Measurements from ENCODE around the gene HAGH. TPM values are rescaled to one million over a fixed set of nuclear protein-coding genes. Genes with fewer than 3 reads are reported as not detected.

HAGH gene
- total and polyA plus RNA-seq, 10 of the 15 experiments (the other 5 are each of a cell fraction or from before 2014, with no cell fraction given): 2.0 to 50.1 (median 22.4) TPM

DNA sequence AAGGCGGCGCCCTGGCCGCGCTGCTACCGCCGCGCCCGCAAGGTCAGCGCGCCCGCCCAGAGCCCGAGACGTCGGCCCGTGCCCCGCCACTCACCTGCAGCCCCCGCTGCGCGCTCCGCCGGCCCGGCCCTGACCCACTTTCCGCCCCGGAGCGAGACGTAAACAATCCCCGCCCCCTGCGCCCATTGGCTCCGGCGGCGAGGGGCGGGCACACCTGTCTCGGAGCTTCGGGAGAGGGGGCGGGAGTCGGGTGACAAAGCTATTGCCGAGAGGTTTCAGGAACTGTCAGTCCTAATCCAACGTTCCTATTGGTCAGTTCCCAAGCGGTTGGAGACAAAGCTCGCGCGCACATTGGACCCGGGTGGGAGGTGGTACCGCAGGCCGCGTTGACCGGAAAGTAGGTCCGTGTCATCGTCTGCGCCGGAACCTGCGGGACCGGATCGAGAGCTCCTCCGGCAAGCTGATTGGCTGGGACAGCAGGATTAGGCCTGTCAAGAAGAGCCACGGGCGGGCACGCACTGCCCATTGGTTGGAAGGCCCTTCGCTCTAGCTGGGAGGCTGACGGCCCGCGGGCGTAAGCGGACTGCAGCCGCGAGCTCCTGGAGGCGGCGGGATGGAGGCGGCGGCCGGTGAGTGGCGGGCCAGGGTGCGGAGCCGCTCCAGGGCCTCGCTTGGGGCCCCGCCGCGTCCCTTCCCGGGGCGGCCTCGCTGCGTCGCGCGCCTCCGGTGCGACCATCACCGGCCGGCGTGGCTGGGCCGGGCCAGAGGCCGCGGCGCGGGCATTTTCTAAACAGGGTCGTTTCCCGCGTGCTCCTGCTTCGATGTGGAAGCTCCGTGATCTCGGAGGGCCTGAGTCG lies 44.0 kb downstream of the HAGH start, which contains the start of the genes NUBP2 and SPSB3:
Gene NUBP2, plus strand, starts transcription at position 553 of the 857 bp plus-strand sequence. Its CDS starts 61 bp downstream, at position 614.
Gene SPSB3, minus strand, starts transcription at position 164 of the 857 bp plus-strand sequence. CDS start 1,088 bp downstream, outside the sequence.
- FAIRE-seq: peak; percentile 100
- POLR2A ChIA-PET: interaction anchor here (0.6 to 2.5 kb wide), 10 partner anchors 11 to 189 kb away, joined by 3 to 39 read pairs (median 7); partner anchors contain the start of genes EME2, FAHD1, HAGH and JPT2
- SMC1A ChIA-PET (ENCODE audit: uncharacterized antibody, unreplicated experiment): interaction anchor here (0.7 to 1.5 kb wide), 5 partner anchors 10 to 373 kb away, joined by 3 to 4 read pairs (median 3); partner anchors contain the start of genes EME2, MRPS34, NME3 and TRAF7
- no peaks in the 10 kb centered on the region for H4K20me1 ChIP-seq (ENCODE audit: control insufficient read depth, insufficient read depth)
- CTCF ChIA-PET: interaction anchor here (0.7 to 1.6 kb wide), 10 partner anchors 9 to 628 kb away, joined by 3 to 12 read pairs (median 4); partner anchors contain the start of genes EME2, FAHD1, JPT2 and MAPK8IP3
- RAD21 ChIA-PET (ENCODE audit: unreplicated experiment): interaction anchor here (0.7 to 1.4 kb wide), 11 partner anchors 11 to 362 kb away, joined by 3 to 22 read pairs (median 4); partner anchors contain the start of genes EME2, JPT2, MAPK8IP3 and MRPS34
- peak within 1 kb of the TSS; percentile 94 for H3K4me3 ChIP-seq
- H3K27ac ChIP-seq (ENCODE audit: control insufficient read depth, insufficient read depth): peak within 1 kb of the TSS; percentile 68
- peaks cover 6% of the 10 kb centered on the region; the same call in 1 of the 2 replicates for H3K4me1 ChIP-seq (ENCODE audit: control insufficient read depth, insufficient read depth, low read length)
- WGBS (ENCODE audit: insufficient coverage, insufficient replicate concordance, low lambda C conversion rate, missing lambda C conversion rate): under 1% methylated on average over 90 of the region's 102 CpGs
- peak; percentile 96 for ATAC-seq
- H3K4me2 ChIP-seq (ENCODE audit: control insufficient read depth, insufficient read depth): peak within 1 kb of the TSS; percentile 77
- H2AFZ ChIP-seq (ENCODE audit: control insufficient read depth, low read depth, low read length): peak within 1 kb of the TSS; percentile 23
- DNase-seq (ENCODE audit: low read depth, low spot score): peak; percentile 100
- H3K9ac ChIP-seq (ENCODE audit: control insufficient read depth, insufficient read depth, low read length): peak within 1 kb of the TSS; percentile 89
- intact Hi-C loops (cut with micrococcal nuclease; ENCODE audit: unreplicated experiment): loop anchor here (2.0 kb wide), 2 partner anchors 44 to 362 kb away; partner anchors contain the start of genes FAHD1, HAGH and UQCC4
- BruUV-seq (replicated peaks): no TSS peak
- peaks cover 15% of the 10 kb centered on the region for H3K79me2 ChIP-seq (ENCODE audit: control insufficient read depth, insufficient read depth, low read length)
- no peaks in the 10 kb centered on the region for H3K27me3 ChIP-seq (replicated peaks in 1 of 2; ENCODE audit: control insufficient read depth in 2 of 2, insufficient read depth in 2 of 2, low read length in 1 of 2)
- H3K9me3 ChIP-seq (replicated peaks; ENCODE audit: control insufficient read depth, insufficient read depth, low read length): no peaks in the 10 kb centered on the region
- peaks cover 4 to 8% of the 10 kb centered on the region in 2 experiments; a peak in 3 of 4 replicates for H3K36me3 ChIP-seq (ENCODE audit: control insufficient read depth in 2 of 2, insufficient read depth in 2 of 2, low read length in 1 of 2)
- in situ Hi-C loops (cut with MboI): no loop called here
- no peak; the same call in 1 of the 2 replicates for TF ChIP-seq SIN3A (IDR thresholded peaks at IDR 0.05; ENCODE audit: low read depth, low read length)
- TF ChIP-seq MEF2A (IDR thresholded peaks at IDR 0.05; ENCODE audit: insufficient read depth, low read depth, low read length): no peak
- peak; percentile 54 for TF ChIP-seq IKZF1 (conservative IDR thresholded peaks at IDR 0.05)
- TF ChIP-seq SRF (IDR thresholded peaks at IDR 0.05; ENCODE audit: low read depth in 2 of 2, low read length in 2 of 2): peak in 1 of 2 experiments; percentile 63; a peak in 1 of 4 replicates
- no peak for TF ChIP-seq TCF12 (IDR thresholded peaks at IDR 0.05; ENCODE audit: low read depth, low read length)
- peak; percentile 43 for TF ChIP-seq RFX5 (IDR thresholded peaks at IDR 0.05; ENCODE audit: low read depth, low read length)
- TF ChIP-seq, protein P1, sequence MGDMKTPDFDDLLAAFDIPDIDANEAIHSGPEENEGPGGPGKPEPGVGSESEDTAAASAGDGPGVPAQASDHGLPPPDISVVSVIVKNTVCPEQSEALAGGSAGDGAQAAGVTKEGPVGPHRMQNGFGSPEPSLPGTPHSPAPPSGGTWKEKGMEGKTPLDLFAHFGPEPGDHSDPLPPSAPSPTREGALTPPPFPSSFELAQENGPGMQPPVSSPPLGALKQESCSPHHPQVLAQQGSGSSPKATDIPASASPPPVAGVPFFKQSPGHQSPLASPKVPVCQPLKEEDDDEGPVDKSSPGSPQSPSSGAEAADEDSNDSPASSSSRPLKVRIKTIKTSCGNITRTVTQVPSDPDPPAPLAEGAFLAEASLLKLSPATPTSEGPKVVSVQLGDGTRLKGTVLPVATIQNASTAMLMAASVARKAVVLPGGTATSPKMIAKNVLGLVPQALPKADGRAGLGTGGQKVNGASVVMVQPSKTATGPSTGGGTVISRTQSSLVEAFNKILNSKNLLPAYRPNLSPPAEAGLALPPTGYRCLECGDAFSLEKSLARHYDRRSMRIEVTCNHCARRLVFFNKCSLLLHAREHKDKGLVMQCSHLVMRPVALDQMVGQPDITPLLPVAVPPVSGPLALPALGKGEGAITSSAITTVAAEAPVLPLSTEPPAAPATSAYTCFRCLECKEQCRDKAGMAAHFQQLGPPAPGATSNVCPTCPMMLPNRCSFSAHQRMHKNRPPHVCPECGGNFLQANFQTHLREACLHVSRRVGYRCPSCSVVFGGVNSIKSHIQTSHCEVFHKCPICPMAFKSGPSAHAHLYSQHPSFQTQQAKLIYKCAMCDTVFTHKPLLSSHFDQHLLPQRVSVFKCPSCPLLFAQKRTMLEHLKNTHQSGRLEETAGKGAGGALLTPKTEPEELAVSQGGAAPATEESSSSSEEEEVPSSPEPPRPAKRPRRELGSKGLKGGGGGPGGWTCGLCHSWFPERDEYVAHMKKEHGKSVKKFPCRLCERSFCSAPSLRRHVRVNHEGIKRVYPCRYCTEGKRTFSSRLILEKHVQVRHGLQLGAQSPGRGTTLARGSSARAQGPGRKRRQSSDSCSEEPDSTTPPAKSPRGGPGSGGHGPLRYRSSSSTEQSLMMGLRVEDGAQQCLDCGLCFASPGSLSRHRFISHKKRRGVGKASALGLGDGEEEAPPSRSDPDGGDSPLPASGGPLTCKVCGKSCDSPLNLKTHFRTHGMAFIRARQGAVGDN (IDR thresholded peaks at IDR 0.05): 0 out of 2 replicates have a peak, but pooled peaks have one; percentile 14
- TF ChIP-seq RUNX3 (IDR thresholded peaks at IDR 0.05; ENCODE audit: low read length): peak; percentile 82
- TF ChIP-seq SMAD1 (IDR thresholded peaks at IDR 0.05; ENCODE audit: low read depth, partially characterized antibody): no peak
- no peak for TF ChIP-seq BMI1 (IDR thresholded peaks at IDR 0.05; ENCODE audit: borderline replicate concordance)
- no peak for TF ChIP-seq ETV6 (conservative IDR thresholded peaks at IDR 0.05 in 1 of 2, IDR thresholded peaks at IDR 0.05 in 1 of 2; ENCODE audit: borderline replicate concordance in 1 of 2, low read depth in 1 of 2)
- TF ChIP-seq ZNF207 (IDR thresholded peaks at IDR 0.05; ENCODE audit: borderline replicate concordance): 0 out of 2 replicates have a peak, but pooled peaks have one; percentile 67
- no peak for TF ChIP-seq NR2C2 (IDR thresholded peaks at IDR 0.05; ENCODE audit: borderline replicate concordance, control insufficient read depth, insufficient read length, low read depth)
- no peak for TF ChIP-seq CHD1 (IDR thresholded peaks at IDR 0.05; ENCODE audit: low read depth, low read length)
- TF ChIP-seq, protein P2, sequence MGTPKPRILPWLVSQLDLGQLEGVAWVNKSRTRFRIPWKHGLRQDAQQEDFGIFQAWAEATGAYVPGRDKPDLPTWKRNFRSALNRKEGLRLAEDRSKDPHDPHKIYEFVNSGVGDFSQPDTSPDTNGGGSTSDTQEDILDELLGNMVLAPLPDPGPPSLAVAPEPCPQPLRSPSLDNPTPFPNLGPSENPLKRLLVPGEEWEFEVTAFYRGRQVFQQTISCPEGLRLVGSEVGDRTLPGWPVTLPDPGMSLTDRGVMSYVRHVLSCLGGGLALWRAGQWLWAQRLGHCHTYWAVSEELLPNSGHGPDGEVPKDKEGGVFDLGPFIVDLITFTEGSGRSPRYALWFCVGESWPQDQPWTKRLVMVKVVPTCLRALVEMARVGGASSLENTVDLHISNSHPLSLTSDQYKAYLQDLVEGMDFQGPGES (IDR thresholded peaks at IDR 0.05): peak; percentile 97
- peak; percentile 44; the same call in 1 of the 3 replicates for TF ChIP-seq POU2F2 (IDR thresholded peaks at IDR 0.05; ENCODE audit: borderline replicate concordance, low read depth, low read length)
